Measurements from ENCODE around the gene APC. TPM values are rescaled to one million over a fixed set of nuclear protein-coding genes. Genes with fewer than 3 reads are reported as not detected.

Gene APC
- total and polyA plus RNA-seq, 8 donors = 32.2 to 52.0 (median 43.2) TPM

DNA sequence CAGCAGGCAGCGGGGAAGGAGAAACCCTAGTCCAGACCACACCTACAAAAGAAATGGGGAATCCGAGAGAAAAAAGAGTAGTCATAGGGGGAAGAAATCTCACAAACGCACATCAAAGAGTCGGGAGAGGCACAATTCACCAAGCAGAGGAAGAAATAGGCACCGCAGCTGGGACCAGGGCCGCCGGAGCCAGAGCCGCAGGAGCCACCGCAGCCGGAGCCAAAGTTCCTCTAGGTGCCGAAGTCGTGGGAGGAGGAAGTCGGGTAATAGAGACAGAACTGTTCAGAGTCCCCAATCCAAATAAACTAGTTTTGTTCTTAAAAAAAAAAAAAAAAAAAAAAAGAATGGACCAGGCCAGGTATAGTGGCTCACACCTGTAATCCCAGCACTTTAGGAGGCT lies 155.1 kb downstream of the APC start:
- Histone ChIP-seq H3K27me3 (no peaks in the 10 kb centered on the region), H3K4me3 (no peak overlapping the region), H3K36me3 (peaks cover 0 to 69% of the 10 kb centered on the region in 2 donors), H3K27ac (no peak overlapping the region), H3K4me1 (no peaks in the 10 kb centered on the region), H3K9me3 (no peaks in the 10 kb centered on the region)
- DNase-seq (no peak), ATAC-seq (no peak)
- TF ChIP-seq, protein P1, sequence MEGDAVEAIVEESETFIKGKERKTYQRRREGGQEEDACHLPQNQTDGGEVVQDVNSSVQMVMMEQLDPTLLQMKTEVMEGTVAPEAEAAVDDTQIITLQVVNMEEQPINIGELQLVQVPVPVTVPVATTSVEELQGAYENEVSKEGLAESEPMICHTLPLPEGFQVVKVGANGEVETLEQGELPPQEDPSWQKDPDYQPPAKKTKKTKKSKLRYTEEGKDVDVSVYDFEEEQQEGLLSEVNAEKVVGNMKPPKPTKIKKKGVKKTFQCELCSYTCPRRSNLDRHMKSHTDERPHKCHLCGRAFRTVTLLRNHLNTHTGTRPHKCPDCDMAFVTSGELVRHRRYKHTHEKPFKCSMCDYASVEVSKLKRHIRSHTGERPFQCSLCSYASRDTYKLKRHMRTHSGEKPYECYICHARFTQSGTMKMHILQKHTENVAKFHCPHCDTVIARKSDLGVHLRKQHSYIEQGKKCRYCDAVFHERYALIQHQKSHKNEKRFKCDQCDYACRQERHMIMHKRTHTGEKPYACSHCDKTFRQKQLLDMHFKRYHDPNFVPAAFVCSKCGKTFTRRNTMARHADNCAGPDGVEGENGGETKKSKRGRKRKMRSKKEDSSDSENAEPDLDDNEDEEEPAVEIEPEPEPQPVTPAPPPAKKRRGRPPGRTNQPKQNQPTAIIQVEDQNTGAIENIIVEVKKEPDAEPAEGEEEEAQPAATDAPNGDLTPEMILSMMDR (IDR thresholded peaks at IDR 0.05) = no peak
- intact Hi-C loops (cut with DNase I) = no loop called here

DNA sequence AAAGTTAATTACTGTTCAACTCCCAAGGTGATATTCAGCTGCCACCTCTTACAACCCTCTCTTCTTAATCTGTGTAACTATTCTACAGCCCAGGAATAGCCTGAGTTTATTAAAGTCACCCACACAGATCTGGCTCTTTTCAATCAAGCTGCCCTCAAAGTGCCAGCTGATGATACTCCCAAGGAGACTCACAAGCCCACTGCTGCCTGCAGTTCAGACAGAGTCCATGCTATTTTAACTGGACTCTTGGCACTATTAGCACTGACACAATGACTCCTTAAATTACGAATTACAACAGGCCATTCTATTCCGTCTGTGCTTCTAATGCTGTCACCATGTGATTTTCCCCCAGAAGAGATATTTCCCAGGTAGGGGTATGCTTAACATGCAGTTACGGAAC lies 158.0 kb downstream of the APC start:
- TF ChIP-seq, protein P1 (IDR thresholded peaks at IDR 0.05) = no peak
- Histone ChIP-seq H3K4me3 (no peak overlapping the region), H3K4me1 (no peaks in the 10 kb centered on the region), H3K27me3 (no peaks in the 10 kb centered on the region), H3K9me3 (no peaks in the 10 kb centered on the region), H3K27ac (no peak overlapping the region), H3K36me3 (peaks cover 0 to 82% of the 10 kb centered on the region in 2 donors)
- no peak for DNase-seq
- intact Hi-C loops (cut with DNase I) = no loop called here
- ATAC-seq = no peak

Other genes with a start within 250 kb of the APC start
- gene SRP19, start 123.4 kb downstream of the APC start, total RNA-seq = 10 to 100 TPM; 38.5 to 38.7 TPM
- 10 to 100 TPM; 63.7 to 88.2 (median 71.7) TPM for gene SRP19, start 123.4 kb downstream of the APC start, polyA plus RNA-seq (ENCODE audit: insufficient read length in 6 of 6)
- 100 to 1,000 TPM; 103 to 121 TPM for gene REEP5, start 184.3 kb downstream of the APC start, total RNA-seq
- gene REEP5, start 184.3 kb downstream of the APC start, polyA plus RNA-seq (ENCODE audit: insufficient read length in 6 of 6) = 10 to 100 TPM; 64.8 to 73.9 (median 70.1) TPM
- 10 to 100 TPM; 55.8 to 72.4 TPM for gene DCP2, start 238.9 kb downstream of the APC start, total RNA-seq
- 10 to 100 TPM; 30.1 to 39.0 (median 34.7) TPM for gene DCP2, start 238.9 kb downstream of the APC start, polyA plus RNA-seq (ENCODE audit: insufficient read length in 6 of 6)

All from left lung (tissue), 10 donors.